Measurements from ENCODE around the gene CHTF18.

Gene CHTF18

GRCh38 chr16:766820-767640 lies 21.4 kb upstream of the CHTF18 start:
- no peaks in the 10 kb centered on the region for H3K27me3 ChIP-seq (replicated peaks; ENCODE audit: control insufficient read depth, insufficient read depth, low read length)
- H3K4me3 ChIP-seq (replicated peaks; ENCODE audit: low read depth, low read length): no peak overlapping the region
- peak; percentile 8 for DNase-seq (ENCODE audit: extremely low read depth, insufficient read length)

DNA sequence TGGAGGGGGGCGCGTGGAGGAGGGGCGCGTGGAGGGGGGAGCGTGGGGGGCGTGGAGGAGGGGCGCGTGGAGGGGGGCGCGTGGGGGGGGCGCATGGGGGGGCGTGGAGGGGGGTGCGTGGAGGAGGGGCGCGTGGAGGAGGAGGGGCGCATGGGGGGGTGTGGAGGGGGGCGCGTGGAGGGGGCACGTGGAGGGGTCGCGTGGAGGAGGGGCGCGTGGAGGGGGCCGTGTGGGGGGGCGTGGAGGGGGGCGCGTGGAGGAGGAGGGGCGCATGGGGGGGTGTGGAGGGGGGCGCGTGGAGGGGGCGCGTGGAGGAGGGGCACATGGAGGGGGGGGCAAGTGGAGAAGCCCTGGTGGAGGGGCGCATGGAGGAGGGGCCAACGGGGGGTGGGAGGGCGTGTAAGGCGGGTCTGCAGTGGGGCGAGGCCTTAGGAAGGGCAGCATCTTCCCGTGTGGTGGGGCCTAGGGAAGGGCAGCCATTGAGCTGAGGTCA lies 20.6 kb upstream of the CHTF18 start:
- H3K36me3 ChIP-seq (ENCODE audit: control insufficient read depth, insufficient read depth, low read length): no peaks in the 10 kb centered on the region
- TF ChIP-seq CTCF (IDR thresholded peaks at IDR 0.05; ENCODE audit: insufficient read depth, low read length, poor library complexity, severe bottlenecking): no peak
- H3K27me3 ChIP-seq (replicated peaks; ENCODE audit: control insufficient read depth, insufficient read depth, low read length): no peaks in the 10 kb centered on the region
- H3K4me3 ChIP-seq (replicated peaks; ENCODE audit: low read depth, low read length): no peak overlapping the region
- no peak for DNase-seq (ENCODE audit: extremely low read depth, insufficient read length)

More at GRCh38 chr16:766820-767640, 21.4 kb upstream of the CHTF18 start:
- H3K36me3 ChIP-seq (ENCODE audit: control insufficient read depth, insufficient read depth, low read length): no peaks in the 10 kb centered on the region
- no peak for TF ChIP-seq CTCF (IDR thresholded peaks at IDR 0.05; ENCODE audit: insufficient read depth, low read length, poor library complexity, severe bottlenecking)

DNA sequence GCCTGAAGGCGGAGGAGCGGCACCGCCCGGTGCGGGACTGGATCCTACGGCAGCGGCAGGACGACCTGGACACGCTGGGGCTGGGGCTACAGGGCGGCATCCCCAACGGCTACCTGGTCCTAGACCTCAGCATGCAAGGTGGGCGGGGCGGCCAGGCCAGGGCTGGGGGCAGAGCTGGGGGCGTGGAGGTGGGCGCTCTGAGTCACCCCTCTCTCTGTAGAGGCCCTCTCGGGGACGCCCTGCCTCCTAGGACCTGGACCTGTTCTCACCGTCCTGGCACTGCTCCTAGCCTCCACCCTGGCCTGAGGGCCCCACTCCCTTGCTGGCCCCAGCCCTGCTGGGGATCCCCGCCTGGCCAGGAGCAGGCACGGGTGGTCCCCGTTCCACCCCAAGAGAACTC lies 20.0 kb upstream of the CHTF18 start:
- DNase-seq (ENCODE audit: extremely low read depth, insufficient read length): peak; percentile 9
- Histone ChIP-seq H3K4me3 (replicated peaks; ENCODE audit: low read depth, low read length) (no peak overlapping the region), H3K36me3 (ENCODE audit: control insufficient read depth, insufficient read depth, low read length) (no peaks in the 10 kb centered on the region), H3K27me3 (replicated peaks; ENCODE audit: control insufficient read depth, insufficient read depth, low read length) (no peaks in the 10 kb centered on the region)
- no peak for TF ChIP-seq CTCF (IDR thresholded peaks at IDR 0.05; ENCODE audit: insufficient read depth, low read length, poor library complexity, severe bottlenecking)

GRCh38 chr16:769184-769784 lies 19.1 kb upstream of the CHTF18 start:
- no peaks in the 10 kb centered on the region for H3K27me3 ChIP-seq (replicated peaks; ENCODE audit: control insufficient read depth, insufficient read depth, low read length)
- no peak for DNase-seq (ENCODE audit: extremely low read depth, insufficient read length)
- H3K4me3 ChIP-seq (replicated peaks; ENCODE audit: low read depth, low read length): no peak overlapping the region
- H3K36me3 ChIP-seq (ENCODE audit: control insufficient read depth, insufficient read depth, low read length): no peaks in the 10 kb centered on the region
- no peak for TF ChIP-seq CTCF (IDR thresholded peaks at IDR 0.05; ENCODE audit: insufficient read depth, low read length, poor library complexity, severe bottlenecking)

DNA sequence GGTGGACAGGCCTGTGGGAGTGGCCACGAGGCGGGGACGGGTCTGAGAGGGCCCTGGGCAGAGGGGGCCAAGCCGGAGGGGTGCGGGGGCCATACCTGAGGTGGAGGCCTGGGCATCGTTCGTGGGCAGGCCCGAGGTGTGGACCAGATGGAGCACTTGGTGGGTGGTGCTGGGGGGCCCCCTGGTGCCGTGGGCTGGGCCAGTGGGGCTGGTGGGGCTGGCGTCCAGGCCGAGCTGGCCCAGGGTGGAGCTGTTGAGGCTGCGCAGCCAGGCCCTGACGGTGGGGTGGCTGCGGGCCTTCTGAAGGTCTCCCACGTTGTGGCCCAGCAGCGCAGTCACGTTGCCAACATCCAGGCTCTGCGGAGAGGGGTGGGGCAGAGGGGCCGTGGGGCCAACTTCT lies 18.5 kb upstream of the CHTF18 start:
- Histone ChIP-seq H3K36me3 (ENCODE audit: control insufficient read depth, insufficient read depth, low read length) (no peaks in the 10 kb centered on the region), H3K27me3 (replicated peaks; ENCODE audit: control insufficient read depth, insufficient read depth, low read length) (no peaks in the 10 kb centered on the region), H3K4me3 (replicated peaks; ENCODE audit: low read depth, low read length) (no peak overlapping the region)
- no peak for TF ChIP-seq CTCF (IDR thresholded peaks at IDR 0.05; ENCODE audit: insufficient read depth, low read length, poor library complexity, severe bottlenecking)
- DNase-seq (ENCODE audit: extremely low read depth, insufficient read length): no peak
